Mesodermal cell (in vitro differentiated cells): Measurements from ENCODE around the gene ZFHX2. TPM values are rescaled to one million over a fixed set of nuclear protein-coding genes. Genes with fewer than 3 reads are reported as not detected.
A peak's percentile ranks its signal among the peaks of the same experiment; 100 is the strongest.
"Not testable (repeated sequence)": the region's sequence is repeated elsewhere in the genome, so short reads cannot be mapped to it uniquely, and the experiment has no call there.

Experiments used
- H3K27ac ChIP-seq: 2 replicates; pipeline ENCODE4 v1.7.0; 2013; ENCODE audit warnings: mild to moderate bottlenecking, low read depth, low read length, moderate library complexity; ENCODE audit not compliant: severe bottlenecking
- H3K36me3 ChIP-seq: 2 replicates; pipeline ENCODE4 v1.7.1; 2013; ENCODE audit warnings: mild to moderate bottlenecking, low read length, moderate library complexity; ENCODE audit not compliant: control insufficient read depth, insufficient read depth
- H3K4me1 ChIP-seq: one replicate; pipeline ENCODE4 v1.7.1; 2013; ENCODE audit warnings: mild to moderate bottlenecking, low read length; ENCODE audit not compliant: insufficient read depth, control insufficient read depth, poor library complexity, severe bottlenecking
- H3K4me3 ChIP-seq: 2 replicates; pipeline ENCODE4 v1.7.0; 2013; ENCODE audit warnings: low read length, control low read depth, mild to moderate bottlenecking; ENCODE audit not compliant: insufficient read depth, poor library complexity, severe bottlenecking; ENCODE audit errors: extremely low read depth
- H3K9me3 ChIP-seq: 2 replicates; pipeline ENCODE4 v1.7.1; 2013; ENCODE audit warnings: mild to moderate bottlenecking, low read length, moderate library complexity; ENCODE audit not compliant: control insufficient read depth
- WGBS, 2 experiments: methylation state at CpG; one replicate each; pipeline ENCODE4 v1.1.5; 2013; ENCODE audit warnings: missing lambda C conversion rate in 2 of 2; ENCODE audit not compliant: insufficient coverage in 2 of 2; 5-methylcytosine and 5-hydroxymethylcytosine counted together
- polyA plus RNA-seq, 2 experiments: library from polyadenylated mRNA; stranded (reverse); fragments of 50-300 nt; gene quantifications; one replicate each; pipeline ENCODE4 v1.2.3, GENCODE V29; 2013

The ZFHX2 gene
- polyA plus RNA-seq (2013, experiment 1 of 2): 3.4 TPM
- 4.7 TPM for polyA plus RNA-seq (2013, experiment 2 of 2)

- 0 to 1% methylated on average over 16 to 19 of the region's 49 CpGs for WGBS, 2 experiments
- no peaks in the 10 kb centered on the region for H3K9me3 ChIP-seq
- H3K4me3 ChIP-seq: peak within 1 kb of the TSS; percentile 87
- no peaks in the 10 kb centered on the region for H3K36me3 ChIP-seq
- H3K27ac ChIP-seq: peak within 1 kb of the TSS; percentile 69
- peaks cover 35% of the 10 kb centered on the region for H3K4me1 ChIP-seq
Observed at GRCh38 chr14:23551266-23552028, at the start of gene ZFHX2. Gene ZFHX2, minus strand, starts transcription at chr14:23551765. Its CDS starts 16,440 bp downstream, at chr14:23535325.

DNA sequence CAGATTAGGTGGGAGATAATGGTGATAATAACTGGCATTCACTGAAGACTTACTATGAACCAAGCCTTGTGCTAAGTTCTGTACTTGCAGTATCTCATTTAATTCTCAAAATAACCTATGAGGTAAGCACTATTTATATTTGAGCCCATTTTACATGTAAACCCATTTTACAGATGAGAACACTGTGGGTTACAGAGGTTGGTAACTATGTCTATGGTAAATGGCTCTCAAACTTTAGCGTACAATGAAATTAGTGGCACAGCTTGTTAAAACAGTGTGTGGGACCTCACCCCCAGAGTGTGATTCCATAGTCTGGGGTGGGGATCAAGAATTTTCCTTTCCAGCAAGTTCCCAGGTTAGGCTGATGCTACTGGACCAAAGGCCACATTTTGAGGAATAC, 49.2 kb upstream of the ZFHX2 start:
- H3K4me1 ChIP-seq: peaks cover 3% of the 10 kb centered on the region
- no peak overlapping the region for H3K27ac ChIP-seq
- no peak overlapping the region for H3K4me3 ChIP-seq
- WGBS, 2 experiments: no CpG with 5 or more reads among the region's 1 CpG
- no peaks in the 10 kb centered on the region for H3K9me3 ChIP-seq
- H3K36me3 ChIP-seq: no peaks in the 10 kb centered on the region

DNA sequence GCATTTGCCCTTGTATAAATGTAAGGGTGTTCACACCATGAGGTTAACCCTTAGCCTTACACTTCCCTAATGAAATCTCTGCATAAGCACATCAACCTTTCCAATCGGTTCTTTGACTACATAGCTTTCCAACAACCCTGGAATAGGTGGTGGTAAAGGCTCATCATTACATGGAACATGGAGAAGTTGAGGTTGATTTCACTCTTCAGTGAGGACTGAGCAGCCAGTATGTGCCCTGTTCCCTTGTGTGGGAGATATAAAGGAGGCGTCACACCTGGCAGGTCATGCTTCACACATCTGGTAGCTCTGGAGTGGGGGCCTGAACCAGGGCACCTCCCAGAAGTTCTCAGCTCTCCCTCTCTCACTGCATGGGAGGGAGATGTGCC, 48.8 kb upstream of the ZFHX2 start:
- Histone ChIP-seq H3K4me1 (peaks cover 3% of the 10 kb centered on the region), H3K27ac (no peak overlapping the region)
- WGBS, 2 experiments: 67 to 100% methylated on average over 1 of the region's 2 CpGs

GRCh38 chr14:23594191-23594590, 42.6 kb upstream of the ZFHX2 start:
- H3K9me3 ChIP-seq, H3K27ac ChIP-seq, H3K4me1 ChIP-seq, H3K36me3 ChIP-seq, H3K4me3 ChIP-seq: not testable (repeated sequence)
- whole genome bisulfite sequencing, 2 experiments: 80% methylated on average over 2 of the region's 3 CpGs

More for the DNA sequence above, 48.8 kb upstream of the ZFHX2 start:
- Histone ChIP-seq H3K4me3 (no peak overlapping the region), H3K36me3 (no peaks in the 10 kb centered on the region), H3K9me3 (no peaks in the 10 kb centered on the region)

- no peaks in the 10 kb centered on the region for H3K9me3 ChIP-seq
- no peaks in the 10 kb centered on the region for H3K36me3 ChIP-seq
- H3K4me3 ChIP-seq: no peak overlapping the region
- no peaks in the 10 kb centered on the region for H3K4me1 ChIP-seq
- H3K27ac ChIP-seq: no peak overlapping the region
- 82 to 100% methylated on average over 1 to 2 of the region's 4 CpGs for WGBS, 2 experiments
Observed at GRCh38 chr14:23590198-23590597, 38.6 kb upstream of the ZFHX2 start.

- no peak overlapping the region for H3K27ac ChIP-seq
- no peaks in the 10 kb centered on the region for H3K4me1 ChIP-seq
- no peaks in the 10 kb centered on the region for H3K9me3 ChIP-seq
- 100% methylated on average over 1 to 2 of the region's 2 CpGs for WGBS, 2 experiments
- H3K4me3 ChIP-seq: no peak overlapping the region
- H3K36me3 ChIP-seq: no peaks in the 10 kb centered on the region
Observed at GRCh38 chr14:23589606-23590005, 38.0 kb upstream of the ZFHX2 start.

- Histone ChIP-seq H3K36me3 (no peaks in the 10 kb centered on the region), H3K27ac (no peak overlapping the region), H3K4me1 (no peaks in the 10 kb centered on the region), H3K4me3 (no peak overlapping the region), H3K9me3 (no peaks in the 10 kb centered on the region)
- WGBS, 2 experiments: 0 to 15% methylated on average over 3 to 5 of the region's 5 CpGs
Observed at GRCh38 chr14:23588884-23589598, 37.5 kb upstream of the ZFHX2 start.

DNA sequence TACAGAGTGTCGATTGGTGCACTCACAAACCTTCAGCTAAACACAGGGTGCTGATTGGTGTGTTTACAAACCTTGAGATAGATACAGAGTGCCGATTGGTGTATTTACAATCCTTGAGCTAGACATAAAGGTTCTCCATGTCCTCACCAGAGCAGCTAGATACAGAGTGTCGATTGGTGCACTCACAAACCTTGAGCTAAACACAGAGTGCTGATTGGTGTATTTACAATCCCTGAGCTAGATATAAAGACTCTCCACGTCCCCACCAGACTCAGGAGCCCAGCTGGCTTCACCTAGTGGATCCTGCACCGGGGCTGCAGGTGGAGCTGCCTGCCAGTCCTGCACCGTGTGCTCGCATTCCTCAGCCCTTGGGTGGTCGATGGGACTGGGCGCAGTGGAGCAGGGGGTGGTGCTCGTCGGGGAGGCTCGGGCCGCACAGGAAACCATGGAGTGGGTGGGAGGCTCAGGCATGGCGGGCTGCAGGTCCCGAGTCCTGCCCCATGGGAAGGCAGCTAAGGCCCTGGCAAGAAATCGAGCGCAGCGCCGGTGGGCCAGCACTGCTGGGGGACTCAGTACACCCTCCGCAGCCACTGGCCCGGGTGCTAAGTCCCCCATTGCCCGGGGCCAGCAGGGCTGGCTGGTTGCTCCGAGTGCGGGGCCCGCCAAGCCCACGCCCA, 33.1 kb upstream of the ZFHX2 start:
- H3K9me3 ChIP-seq, H3K36me3 ChIP-seq, H3K4me1 ChIP-seq, H3K4me3 ChIP-seq, H3K27ac ChIP-seq: not testable (repeated sequence)
- WGBS, 2 experiments: 92 to 97% methylated on average over 9 to 16 of the region's 26 CpGs

DNA sequence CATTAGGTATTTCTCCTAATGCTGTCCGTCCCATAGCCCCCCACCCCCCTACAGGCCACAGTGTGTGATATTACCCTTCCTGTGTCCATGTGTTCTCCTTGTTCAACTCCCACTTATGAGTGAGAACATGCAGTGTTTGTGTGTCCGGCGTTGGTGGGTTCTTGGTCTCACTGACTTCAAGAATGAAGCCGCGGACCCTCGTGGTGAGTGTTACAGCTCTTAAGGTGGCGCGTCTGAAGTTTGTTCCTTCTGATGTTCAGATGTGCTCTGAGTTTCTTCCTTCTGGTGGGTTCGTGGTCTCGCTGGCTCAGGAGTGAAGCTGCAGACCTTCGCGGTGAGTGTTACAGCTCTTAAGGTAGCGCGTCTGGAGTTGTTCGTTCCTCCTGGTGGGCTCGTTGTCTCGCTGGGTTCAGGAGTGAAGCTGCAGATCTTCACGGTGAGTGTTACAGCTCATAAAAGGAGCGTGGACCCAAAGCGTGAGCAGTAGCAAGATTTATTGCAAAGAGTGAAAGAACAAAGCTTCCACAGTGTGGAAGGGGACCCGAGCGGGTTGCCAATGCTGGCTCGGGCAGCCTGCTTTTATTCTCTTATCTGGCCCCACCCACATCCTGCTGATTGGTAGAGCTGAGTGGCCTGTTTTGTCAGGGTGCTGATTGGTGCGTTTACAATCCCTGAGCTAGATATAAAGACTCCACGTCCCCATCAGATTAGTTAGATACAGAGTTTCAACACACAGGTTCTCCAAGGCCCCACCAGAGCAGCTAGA, 32.4 kb upstream of the ZFHX2 start:
- H3K9me3 ChIP-seq, H3K27ac ChIP-seq, H3K4me3 ChIP-seq, H3K36me3 ChIP-seq, H3K4me1 ChIP-seq: not testable (repeated sequence)
- 93 to 96% methylated on average over 15 to 17 of the region's 25 CpGs for whole genome bisulfite sequencing, 2 experiments
